HFFc6 (cell line): ENCODE results near the gene BRAT1. TPM values are rescaled to one million over a fixed set of nuclear protein-coding genes. Genes with fewer than 3 reads are reported as not detected.

ENCODE experiments used
- DNase-seq: peaks from one replicate; pipeline ENCODE4 v3.0.0-alpha.2; 2018
- H3K27ac Mint-ChIP-seq: 2 replicates; pipeline ENCODE4 v1.8.0; 2020; ENCODE audit warnings: mild to moderate bottlenecking, mixed read lengths
- H3K27me3 Mint-ChIP-seq: 2 replicates; pipeline ENCODE4 v1.8.0; 2021; ENCODE audit warnings: mild to moderate bottlenecking, moderate library complexity, mixed read lengths; ENCODE audit not compliant: insufficient read depth
- H3K36me3 Mint-ChIP-seq: 2 replicates; pipeline ENCODE4 v1.8.0; 2021; ENCODE audit warnings: low read depth, mixed read lengths
- H3K4me1 Mint-ChIP-seq: 2 replicates; pipeline ENCODE4 v1.8.0; 2020; ENCODE audit warnings: low read depth, mixed read lengths
- H3K4me3 Mint-ChIP-seq: 2 replicates; pipeline ENCODE4 v1.8.0; 2020; ENCODE audit warnings: mild to moderate bottlenecking, moderate library complexity, mixed read lengths
- H3K9me3 Mint-ChIP-seq: 2 replicates; pipeline ENCODE4 v1.8.0; 2020; ENCODE audit warnings: mild to moderate bottlenecking, mixed read lengths
- total RNA-seq, 6 experiments: library from RNA; stranded (reverse); fragmentation: NEBNext Ultra II Directional; extraction: Animal tissue kit (Norgen Biotek cat#: 25700); gene quantifications; 2 replicates in 1 of 6; 3 replicates in 5 of 6; pipeline ENCODE4 v1.2.3, GENCODE V29; 2021
- TF ChIP-seq, protein P1 (sequence below): fragments of 200-600 bp; sonication (generic); IDR thresholded peaks from 2 replicates; pipeline ENCODE4 v1.5.0; 2021; ENCODE audit warnings: antibody characterized with exemption, mild to moderate bottlenecking

The BRAT1 gene
- total RNA-seq, 6 experiments from 2014 or later, result 21.3 to 26.0 (median 23.3) TPM

DNA sequence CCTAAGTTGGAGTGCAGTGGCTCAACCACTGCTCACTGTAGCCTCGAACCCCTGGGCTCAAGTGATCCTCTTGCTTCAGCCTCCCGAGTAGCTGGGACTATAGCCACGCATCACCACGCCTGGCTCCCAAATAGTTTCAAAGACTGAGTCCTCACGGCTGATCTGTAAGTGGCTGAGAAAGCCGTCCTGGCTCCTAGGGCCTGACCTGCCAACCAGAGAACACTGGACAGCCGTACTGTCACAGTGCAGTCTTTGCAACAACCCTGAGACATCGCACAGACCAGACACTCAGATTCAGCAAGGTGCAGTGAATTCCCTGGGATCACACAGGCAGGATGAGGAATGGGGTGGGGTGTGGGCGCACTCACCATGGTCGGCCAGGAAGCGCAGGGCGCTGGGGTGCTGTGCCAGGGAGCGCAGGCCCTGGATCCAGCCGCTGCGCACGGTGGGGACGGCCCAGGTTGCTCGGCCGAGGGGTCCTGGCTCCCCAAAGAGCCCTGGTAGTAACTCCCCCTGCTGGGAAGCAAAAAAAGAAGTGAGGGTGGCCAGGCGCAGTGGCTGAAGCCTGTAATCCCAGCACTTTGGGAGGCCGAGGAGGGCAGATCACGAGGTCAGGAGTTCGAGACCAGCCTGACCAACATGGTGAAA is 10.7 kb downstream of the BRAT1 start:
- Mint-ChIP-seq H3K9me3 (no peaks in the 10 kb centered on the region), H3K27me3 (peaks cover 3% of the 10 kb centered on the region; the same call in 1 of the 2 replicates), H3K4me1 (no peaks in the 10 kb centered on the region), H3K27ac (no peak overlapping the region), H3K36me3 (peaks cover 14% of the 10 kb centered on the region; the same call in 1 of the 2 replicates), H3K4me3 (no peak overlapping the region)
- TF ChIP-seq, protein P1, sequence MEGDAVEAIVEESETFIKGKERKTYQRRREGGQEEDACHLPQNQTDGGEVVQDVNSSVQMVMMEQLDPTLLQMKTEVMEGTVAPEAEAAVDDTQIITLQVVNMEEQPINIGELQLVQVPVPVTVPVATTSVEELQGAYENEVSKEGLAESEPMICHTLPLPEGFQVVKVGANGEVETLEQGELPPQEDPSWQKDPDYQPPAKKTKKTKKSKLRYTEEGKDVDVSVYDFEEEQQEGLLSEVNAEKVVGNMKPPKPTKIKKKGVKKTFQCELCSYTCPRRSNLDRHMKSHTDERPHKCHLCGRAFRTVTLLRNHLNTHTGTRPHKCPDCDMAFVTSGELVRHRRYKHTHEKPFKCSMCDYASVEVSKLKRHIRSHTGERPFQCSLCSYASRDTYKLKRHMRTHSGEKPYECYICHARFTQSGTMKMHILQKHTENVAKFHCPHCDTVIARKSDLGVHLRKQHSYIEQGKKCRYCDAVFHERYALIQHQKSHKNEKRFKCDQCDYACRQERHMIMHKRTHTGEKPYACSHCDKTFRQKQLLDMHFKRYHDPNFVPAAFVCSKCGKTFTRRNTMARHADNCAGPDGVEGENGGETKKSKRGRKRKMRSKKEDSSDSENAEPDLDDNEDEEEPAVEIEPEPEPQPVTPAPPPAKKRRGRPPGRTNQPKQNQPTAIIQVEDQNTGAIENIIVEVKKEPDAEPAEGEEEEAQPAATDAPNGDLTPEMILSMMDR, result 0 out of 2 replicates have a peak, but pooled peaks have one; percentile 15
- no peak for DNase-seq

DNA sequence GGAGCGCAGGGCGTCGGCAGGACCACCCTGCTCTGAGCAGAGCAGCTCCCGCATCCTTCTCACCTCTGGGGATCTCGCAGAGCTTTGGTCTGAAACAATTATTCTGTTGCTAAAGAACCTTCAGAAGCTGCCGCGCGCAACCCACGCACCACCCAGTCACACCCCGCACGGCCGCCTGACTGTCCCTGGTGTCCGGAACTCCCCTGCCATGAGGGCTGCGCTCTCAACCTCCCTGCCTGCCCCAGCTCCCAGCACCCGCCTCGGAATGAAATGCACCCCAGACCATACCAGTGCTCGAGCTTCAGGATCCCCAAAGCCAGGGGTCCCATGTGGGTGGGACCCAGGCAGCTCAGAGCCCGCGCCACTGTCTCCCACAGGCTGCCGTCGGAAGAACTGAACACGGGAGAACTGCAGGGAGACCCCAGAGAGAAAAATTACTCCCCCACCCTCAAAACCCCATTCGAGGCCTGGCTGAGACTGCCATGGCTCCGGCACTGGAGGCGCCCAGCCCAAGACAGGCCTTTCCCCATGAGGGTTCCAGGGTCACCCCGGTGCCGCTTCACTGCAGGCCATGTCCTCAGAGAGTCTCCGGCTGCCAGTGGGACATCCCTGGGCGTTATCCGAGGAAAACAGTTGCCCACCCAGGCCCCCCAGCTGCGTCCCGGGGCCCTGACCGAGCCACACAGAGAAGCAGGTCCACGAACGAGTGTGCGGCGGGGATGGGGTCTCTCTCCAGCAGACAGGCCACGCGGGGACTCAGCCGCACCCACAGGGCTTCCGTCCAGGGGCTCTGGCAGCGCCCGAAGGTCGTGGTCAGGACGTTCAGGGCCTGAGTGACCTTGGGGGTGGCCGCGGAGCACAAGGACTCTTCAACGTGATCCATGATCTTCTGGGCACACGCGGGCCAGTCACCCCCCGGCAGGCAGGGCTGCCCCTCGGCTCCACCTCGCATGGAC is 12.1 kb downstream of the BRAT1 start:
- Mint-ChIP-seq H3K27ac (no peak overlapping the region), H3K9me3 (no peaks in the 10 kb centered on the region), H3K36me3 (peaks cover 7% of the 10 kb centered on the region; the same call in 1 of the 2 replicates), H3K4me3 (no peak overlapping the region), H3K4me1 (no peaks in the 10 kb centered on the region), H3K27me3 (peaks cover 3% of the 10 kb centered on the region; the same call in 1 of the 2 replicates)
- DNase-seq, result no peak
- TF ChIP-seq, protein P1, result no peak

DNA sequence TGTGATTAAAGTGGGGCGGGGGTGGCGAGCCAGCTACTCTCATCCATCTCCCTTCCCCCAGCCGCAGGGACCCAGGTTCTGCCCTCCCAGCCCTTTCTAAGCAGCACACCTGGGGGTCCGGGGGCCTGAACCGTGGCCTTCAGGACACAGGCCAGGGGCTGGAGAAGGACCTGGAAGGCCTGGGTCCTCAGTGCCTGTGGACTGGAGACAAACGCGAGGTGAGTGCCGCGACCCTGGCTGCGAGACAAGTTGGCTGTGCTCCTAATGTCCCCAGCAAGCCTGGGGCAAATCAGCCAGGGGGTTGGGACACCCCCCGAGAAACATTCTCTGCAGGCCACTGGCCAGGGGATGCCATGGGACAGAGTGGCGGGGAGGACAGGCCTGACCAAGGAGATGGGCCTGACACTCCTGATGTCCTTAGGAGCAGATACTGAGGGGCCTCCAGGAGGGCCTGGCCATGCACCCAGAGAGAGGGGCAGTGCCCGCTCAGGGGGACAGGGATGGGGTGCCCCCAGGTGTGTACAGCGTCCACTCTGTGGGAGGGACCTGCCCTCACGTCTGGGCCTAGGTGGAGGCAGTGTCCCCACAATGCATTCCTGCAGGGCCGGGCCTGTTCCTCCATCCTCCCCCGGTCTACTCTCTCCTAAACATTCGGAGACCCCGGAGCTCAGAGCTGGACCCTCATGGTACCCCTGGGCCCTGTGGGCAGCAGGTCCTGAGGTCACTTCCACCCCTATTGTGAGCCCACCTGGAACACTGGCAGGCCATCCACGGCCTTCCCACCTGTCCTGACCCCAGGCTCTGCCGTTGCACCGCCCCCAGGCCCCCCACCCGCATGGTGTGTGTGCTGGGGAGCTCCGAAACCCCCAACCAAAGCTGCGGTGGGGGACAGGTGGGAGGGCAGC is 13.1 kb downstream of the BRAT1 start:
- no peak overlapping the region for H3K4me3 Mint-ChIP-seq
- no peaks in the 10 kb centered on the region for H3K4me1 Mint-ChIP-seq
- H3K36me3 Mint-ChIP-seq, result peaks cover 4% of the 10 kb centered on the region; the same call in 1 of the 2 replicates
- H3K9me3 Mint-ChIP-seq, result no peaks in the 10 kb centered on the region
- DNase-seq, result no peak
- peaks cover 3% of the 10 kb centered on the region; the same call in 1 of the 2 replicates for H3K27me3 Mint-ChIP-seq
- no peak overlapping the region for H3K27ac Mint-ChIP-seq
- TF ChIP-seq, protein P1, result no peak

DNA sequence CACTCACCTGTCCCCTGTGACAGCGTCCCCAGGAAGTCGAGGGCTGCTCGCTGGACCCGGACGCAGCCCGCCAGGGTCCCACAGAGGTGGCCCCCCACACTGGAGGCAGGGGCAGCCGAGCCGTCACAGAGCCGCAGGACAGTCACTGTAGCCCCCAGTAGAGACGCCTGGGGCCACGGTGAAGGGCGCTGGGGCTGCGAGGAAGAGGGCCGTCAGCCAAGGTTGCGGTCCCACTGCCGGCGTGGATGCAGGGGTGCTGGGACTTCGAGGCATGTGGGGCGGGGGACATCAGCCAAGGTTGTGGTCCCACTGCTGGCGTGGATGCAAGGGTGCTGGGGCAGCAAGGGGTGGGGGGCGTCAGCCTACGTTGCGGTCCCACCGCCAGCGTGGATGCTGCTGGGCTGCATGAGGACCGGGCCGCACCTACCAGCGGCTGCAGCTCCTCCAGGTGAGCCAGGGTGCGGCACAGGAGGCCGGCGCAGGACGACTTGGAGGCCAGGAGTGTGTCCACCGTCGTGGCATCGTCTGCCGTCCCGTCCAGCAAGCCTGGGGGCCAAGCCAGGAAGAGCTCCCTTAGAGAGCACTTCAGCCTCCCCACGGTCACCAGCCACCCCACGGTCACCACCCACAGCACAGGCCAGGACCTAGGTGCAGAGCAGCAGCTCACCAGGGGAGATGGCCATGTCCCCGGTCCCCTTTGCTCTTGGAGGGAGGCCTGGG is 13.9 kb downstream of the BRAT1 start:
- Mint-ChIP-seq H3K36me3 (peaks cover 4% of the 10 kb centered on the region; the same call in 1 of the 2 replicates), H3K9me3 (no peaks in the 10 kb centered on the region), H3K4me1 (no peaks in the 10 kb centered on the region), H3K27ac (no peak overlapping the region), H3K4me3 (no peak overlapping the region), H3K27me3 (peaks cover 3% of the 10 kb centered on the region; the same call in 1 of the 2 replicates)
- no peak for DNase-seq
- TF ChIP-seq, protein P1, result no peak
